GM18858 (cell line): Measurements from ENCODE around the gene MED13L.

ENCODE experiments used
- ATAC-seq: cut with Tn5 transposase; IDR thresholded peaks from one replicate; pipeline ENCODE4 v1.9.1; 2021; ENCODE audit not compliant: unreplicated experiment

MED13L gene

DNA sequence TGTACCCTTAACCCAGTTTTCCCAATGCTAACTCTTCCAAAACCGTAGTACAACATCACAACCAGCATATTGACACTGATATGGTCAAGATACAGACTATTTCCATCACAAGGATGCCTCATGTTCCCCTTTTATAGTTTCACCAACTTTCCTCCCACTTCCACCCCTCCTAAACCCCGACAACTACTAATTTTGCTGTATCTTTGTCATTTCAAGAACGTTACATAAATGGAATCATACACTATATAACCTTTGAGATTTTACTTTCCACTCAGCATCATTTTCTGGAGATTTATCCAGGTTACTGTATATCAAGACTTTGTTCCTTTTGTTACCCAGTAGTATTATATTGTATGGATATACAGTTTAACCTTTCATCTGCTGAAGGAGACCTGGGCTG is 88.9 kb downstream of the MED13L start:
- no peak for ATAC-seq

DNA sequence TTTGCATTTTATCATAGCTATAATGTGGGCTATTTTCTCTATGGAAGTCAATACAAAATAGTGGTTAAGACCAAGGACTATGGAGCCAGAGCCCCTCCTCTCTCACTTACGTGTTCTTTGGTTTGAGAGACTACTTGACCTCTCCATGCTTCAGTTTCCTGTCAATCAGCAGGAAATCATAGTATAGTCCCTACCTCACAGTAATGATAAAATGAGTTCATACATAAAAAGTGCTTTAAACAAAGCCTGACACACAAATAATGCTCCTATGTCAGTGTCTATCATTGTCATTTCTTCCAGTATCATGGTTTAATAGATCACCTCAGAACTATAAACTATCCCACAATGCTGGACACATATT is 90.4 kb downstream of the MED13L start:
- ATAC-seq: no peak

DNA sequence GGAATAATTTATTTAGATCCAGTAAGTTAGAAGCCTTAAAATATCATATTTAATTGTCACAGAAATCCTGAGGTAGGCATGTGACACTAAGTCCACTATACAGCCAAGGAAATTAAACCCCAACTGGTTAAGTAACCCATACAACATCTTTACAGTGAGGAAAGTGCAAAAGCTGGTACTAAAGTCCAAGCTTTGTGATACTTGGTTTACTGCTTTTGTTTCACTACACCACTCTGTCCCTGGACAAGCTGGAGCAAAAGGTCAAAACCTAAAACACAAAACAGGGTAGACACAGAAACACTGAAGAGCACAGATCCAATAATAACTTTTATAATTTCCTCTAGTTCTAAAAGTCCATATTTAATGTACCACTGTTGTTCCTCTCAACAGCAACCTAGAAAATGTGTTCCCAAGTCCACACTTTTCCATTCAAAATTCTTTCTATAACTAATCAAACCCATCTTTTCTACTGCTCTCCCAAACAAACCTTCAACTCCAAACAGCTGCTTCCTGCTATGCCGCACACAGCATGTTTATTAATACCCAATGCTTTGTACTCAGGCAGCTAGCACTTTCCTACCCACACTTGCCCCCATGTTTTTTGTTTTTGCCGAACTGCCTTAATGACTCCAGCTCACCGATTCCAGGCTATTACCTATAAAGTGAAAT is 90.9 kb downstream of the MED13L start:
- no peak for ATAC-seq

DNA sequence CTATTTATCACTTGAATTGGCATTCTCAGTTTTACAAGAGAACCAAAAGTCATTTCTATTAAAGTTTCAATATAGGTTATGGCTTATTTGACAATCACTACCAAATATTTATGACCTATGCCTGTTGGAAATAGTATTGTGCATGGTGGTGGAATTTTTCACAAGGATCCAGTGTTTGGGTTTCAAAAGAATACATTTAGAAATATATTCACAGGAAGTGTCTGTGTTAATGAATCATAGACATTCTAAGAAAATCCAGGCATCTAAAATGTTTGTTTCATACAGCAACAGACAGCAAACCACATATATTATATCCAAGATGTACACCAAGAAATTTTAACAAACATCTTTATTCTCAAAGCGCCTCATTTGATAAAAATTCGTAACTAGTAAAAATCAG is 92.7 kb downstream of the MED13L start:
- ATAC-seq: no peak

DNA sequence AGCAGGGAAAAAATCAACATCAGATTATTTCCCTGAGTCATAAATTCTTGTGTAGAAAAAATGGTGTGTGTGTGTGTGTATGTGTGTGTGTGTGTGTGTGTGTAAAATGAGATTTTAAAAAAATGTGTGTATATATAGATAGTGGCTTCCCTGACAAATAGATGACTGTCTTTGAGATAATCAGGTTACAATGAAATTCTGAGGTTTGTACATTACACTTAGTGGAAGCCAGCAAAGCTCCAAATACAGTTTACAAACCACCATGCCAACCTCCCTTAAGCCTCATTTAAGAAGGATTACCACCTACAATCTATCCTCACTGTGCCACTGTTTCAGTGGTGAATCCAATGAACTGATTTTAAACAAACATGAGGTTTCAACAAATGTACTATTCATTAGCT is 93.8 kb downstream of the MED13L start:
- ATAC-seq: no peak

DNA sequence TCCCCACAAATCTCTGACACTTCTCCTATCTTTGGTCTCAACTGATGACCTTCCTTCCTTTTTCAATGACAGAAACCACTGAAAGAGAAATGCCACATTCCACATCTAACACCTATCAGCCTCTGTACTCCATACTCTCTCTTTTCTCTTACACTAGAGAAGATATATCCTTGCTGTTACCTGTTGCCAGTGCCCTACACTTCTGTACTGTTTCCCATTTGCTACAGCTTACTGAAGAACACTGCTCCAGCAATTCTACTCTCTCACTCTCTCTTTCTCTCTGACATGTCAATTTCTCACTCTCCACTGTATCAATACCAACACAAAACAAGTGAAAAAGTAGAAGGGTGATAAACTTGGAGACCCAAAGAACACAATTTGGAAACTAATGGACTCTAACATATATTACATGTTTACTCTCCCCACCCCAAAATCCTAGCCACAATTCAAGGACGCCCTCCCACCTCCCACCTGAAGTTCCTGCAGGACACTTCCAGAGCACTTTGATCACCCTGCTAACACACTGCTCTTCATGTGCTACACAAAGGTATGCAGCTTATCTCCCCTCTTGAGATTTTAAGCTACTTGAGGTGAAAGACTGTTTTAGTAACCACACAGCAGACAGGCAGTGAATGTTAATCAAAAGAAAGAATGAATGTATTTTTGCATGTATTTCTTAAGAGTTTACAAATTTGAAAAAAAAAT is 95.0 kb downstream of the MED13L start:
- no peak for ATAC-seq

DNA sequence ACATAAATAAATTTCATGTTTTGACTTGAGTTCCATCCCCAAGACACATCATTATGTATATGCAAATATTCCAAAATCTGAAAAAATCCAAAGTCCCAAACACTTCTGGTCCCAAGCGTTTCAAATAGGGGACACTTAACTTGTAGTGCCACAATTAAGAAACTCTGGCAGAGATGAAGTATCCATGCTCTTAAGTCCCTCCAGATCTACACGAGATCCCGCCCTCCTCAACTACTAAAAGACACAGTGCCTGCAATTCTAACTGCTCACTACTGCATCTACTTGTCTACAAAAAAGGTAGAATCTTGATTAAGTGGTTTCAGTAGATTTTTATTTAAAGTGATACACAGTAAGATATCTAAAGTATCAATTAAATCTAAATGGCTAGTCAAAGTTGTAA is 97.0 kb downstream of the MED13L start:
- no peak for ATAC-seq

DNA sequence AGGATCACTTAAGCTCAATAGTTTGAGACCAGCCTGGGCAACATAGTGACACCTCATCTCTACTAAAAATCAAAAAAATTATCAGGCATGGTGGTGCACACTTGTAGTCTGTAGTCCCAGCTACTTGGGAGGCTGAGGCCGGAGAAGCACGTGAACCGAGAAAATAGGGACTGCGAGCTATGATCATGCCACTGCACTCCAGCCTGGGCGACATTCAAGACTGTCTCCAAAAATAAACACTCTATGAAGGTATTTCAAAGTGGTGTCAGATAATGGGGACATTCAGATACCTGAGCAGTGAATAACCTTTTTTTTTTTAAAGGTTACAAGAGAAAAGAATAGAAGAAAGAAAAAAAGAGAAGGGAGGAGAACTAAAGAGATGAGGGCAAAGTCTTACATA is 98.1 kb downstream of the MED13L start:
- no peak for ATAC-seq

DNA sequence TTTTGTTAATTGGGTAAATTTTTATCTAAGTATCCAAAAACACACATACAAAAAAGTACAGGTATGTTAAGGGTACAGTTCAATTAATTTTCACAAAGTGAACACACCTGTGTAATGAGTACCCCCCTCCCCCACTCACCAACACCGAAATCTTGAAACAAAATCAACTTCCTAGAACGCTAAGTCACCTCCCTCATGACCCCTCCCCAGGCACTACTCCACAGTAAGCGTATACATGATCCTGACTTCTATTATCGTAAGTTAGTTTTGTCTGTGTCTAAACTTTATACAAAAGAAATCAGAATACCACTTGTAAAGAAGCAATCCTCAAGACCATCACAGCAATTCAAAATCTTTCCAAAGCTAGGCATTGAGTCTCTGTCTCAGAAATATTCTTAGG is 100.5 kb downstream of the MED13L start:
- ATAC-seq: no peak

DNA sequence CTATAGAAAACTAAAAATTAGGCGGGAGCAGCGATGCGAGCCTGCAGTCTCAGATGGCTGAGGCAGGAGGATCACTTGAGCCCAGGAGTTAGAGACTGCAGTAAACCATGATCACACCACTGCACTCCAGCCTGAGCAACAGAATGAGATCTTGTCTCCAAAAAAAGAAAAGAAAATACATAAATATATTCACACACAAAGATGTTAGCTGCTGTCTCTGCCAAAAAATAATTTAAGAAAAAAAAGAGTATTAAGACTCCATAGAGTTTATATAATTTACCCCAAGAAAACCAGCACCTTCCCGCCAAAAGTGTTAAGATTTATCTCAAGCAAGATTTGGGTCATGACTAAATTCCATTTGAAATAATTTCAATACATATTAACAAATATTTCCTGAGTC is 102.6 kb downstream of the MED13L start:
- no peak for ATAC-seq

DNA sequence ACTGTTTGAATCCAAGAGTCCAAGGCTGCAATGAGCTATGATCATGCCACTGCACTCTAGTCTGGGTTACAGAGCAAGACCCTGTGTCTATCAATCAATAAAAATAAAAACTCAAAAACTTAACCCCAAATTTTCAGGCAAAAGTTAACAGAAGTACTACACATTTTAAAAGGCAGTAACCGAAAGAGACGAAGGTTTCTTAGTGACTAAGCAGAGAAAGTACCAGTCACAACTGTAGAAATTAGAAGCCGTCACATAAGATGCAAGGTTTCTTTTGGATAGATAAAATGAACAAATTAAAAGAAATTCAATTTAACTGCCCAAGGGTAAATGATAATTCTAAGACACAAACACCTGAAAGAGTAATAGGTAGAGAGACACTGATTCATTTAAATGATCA is 103.5 kb downstream of the MED13L start:
- no peak for ATAC-seq

DNA sequence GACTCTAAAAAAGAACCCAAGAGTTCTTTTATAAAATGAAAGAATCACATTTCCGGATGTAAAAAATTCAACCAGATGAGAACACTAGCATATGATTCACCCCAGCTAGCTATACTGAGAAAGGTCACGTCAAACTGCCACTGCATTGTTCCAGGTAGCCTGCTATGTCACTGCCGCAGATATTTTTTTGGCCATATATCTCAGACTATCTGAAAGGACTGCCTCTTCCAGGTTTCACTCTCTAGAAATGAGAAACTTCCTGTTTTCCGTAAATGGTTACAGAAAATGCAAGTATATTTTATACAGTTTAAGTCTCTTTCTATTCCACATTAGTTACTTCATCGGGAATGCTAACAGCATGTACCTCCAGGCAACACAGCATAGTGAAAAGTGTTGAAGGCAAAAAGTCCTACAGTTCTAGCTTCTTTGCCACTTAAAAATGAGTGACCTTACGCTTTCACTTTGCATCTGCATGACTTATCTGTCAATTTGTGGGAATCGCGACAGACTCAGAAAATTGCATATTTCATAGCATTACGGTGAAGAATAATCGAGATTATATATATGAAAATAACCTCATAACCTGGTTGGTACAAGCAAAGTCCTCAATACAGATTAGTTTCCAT is 105.2 kb downstream of the MED13L start:
- ATAC-seq: peak; percentile 55

DNA sequence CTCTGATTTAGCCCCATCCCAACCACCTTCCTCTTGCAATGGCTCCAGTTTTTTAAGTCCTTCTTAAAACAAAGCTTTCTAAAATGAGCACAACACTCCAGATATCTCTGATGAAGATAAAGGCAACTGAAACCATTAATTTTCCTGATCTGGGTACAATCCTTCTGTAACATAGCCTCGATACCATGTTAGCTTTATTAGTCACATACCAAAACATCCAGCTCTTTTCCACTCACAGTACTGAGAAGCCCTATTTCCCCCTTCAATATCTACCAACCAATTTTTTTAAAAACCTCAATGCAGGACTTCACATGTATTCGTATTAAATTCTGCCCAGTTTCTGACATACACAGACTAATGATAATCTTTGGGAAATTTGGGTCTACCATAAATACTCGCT is 105.9 kb downstream of the MED13L start:
- ATAC-seq: no peak

DNA sequence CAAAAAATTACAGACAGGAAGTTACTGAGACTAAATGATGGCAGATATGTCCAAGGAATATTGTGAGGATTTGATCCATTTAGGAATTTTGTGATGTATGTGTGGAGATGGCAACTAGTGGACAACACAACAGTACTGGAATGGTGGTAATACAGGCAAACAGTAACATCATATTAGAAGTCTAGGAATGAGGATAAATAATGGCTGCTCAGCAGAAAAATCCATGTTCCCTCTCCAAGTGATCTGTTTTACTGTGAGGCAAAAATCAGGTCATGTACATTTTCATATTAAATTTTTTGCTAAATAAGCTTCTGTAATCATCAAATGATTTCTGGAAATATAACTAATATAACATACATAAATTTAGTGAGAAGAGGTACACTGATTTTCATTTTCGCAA is 108.4 kb downstream of the MED13L start:
- no peak for ATAC-seq

DNA sequence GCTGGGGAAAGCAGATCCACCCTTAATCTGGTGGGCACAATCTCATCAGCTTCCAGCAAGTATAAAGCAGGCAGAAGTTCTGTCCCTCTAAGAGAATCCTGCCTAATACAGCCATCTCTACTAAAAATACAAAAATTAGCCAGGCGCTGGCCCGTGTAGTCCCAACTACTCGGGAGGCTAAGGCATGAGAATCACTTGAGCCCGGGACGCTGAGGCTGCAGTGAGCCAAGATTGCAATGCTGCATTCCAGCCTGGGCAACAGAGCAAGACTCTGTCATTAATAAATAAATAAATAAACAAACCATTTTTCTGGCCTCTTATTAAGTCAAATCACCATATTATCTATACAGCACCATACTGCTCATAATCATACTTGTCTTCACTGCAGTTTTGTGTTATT is 111.2 kb downstream of the MED13L start:
- no peak for ATAC-seq

DNA sequence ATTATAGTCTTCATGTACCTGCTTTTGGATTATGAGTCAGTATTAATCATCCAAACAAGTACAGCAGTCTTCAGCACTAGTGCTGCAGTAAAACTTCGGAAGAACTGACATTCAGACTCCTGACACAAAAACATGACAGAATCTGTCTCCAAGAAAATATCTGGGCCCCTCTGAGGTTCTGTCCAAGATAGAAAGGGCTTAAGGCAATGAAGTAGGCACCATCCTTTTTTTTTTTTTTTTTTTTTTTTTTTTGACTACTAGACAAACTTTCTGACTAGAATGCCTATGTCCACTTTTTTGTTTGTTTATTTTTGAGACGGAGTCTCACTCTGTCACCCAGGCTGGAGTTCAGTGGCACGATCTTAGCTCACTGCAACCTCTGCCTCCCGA is 112.5 kb downstream of the MED13L start:
- no peak for ATAC-seq

DNA sequence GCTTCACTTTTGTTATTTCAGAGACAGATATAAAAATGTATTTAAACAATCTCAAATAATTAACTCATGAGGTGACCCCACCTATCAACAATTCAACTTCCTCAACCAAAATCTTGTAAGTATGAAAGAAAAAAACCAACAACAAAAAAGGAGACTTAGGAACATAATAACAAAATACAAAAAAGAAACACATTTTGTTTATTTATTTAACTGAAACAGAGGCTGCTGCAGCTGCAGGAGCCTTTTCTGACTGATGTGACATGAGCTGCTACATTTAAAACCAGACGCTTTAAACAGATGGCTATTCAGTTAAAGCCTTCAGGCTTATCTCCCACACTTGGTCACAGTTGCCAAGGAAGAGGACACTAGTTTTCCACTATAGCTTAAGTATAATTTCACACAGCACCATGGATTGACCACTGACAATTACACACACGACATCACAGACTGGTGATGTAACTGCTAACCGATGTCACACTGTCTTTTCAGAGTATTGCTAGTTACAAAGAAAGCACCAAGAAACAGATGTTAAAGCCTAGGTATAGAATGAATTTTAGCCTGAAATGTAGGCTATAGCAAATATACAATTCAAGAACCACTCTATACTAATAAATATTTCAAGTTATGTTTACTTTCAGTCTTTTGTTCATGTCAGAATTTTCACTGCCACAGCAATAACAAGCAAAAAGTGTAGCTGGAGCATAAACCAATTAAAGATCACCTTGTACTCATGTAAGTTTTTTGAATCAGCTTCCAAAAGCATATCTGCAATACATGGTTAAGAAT is 113.0 kb downstream of the MED13L start:
- ATAC-seq: no peak

DNA sequence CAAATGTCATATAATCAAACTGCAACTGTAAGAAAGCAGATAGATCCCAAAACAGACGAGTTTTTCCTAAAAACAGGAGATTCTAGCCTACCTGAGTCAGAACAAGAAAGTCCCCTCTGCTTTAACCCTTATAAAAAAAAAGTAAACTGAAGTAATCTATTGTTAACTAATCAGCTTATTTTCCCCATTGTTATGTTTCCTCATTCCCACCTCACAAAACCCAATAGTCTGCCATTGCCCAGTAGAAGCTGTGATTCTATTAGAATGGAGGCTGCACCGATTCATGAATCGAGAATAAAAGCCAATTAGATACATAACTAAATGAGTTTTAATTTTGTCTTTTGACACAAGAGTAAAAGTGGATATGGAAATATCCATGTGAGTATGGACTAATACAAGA is 115.4 kb downstream of the MED13L start:
- ATAC-seq: no peak

DNA sequence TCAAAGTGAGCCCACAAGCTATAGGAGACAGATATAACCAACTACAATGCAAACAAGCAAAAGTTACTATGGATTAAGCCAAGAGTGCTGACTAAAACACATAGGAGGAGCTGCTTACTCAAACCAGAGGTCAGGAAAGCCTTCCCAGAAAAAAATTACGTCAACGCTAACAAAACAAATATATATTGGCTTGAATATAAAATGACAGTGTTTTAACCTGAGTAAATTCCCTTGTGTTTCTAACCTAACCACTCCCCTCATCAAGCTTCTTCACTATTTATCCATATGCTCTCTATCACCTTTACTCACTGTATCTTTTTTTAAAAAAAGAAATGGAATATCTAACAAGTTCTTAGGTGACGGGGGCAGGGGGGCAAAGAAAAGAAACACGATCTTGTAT is 115.9 kb downstream of the MED13L start:
- ATAC-seq: no peak

DNA sequence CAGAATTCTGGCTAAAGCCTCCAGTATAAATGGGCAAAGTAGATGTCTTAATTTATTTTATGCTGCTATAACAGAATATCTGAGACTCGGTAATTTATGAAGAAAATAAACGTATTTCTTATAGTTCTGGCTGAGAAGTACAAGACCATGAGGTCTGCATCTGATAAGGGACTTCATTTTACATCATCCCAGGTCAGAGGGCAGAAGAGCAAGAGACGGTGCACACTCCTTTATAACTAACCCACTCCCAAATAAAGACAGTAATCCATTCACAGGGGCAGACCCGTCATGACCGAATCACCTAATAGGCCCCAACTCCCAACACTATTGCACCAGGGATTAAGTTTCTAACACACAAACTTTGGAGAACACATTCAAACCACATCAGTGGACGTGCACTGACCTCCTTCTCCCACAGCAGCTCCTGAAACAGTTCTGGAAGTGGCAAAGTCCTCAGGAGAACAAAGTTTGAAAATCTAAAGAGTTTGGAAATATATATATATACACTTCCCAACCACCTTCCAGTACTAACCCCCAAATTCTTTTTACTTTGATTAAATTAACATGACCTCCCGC is 116.5 kb downstream of the MED13L start:
- ATAC-seq: no peak

DNA sequence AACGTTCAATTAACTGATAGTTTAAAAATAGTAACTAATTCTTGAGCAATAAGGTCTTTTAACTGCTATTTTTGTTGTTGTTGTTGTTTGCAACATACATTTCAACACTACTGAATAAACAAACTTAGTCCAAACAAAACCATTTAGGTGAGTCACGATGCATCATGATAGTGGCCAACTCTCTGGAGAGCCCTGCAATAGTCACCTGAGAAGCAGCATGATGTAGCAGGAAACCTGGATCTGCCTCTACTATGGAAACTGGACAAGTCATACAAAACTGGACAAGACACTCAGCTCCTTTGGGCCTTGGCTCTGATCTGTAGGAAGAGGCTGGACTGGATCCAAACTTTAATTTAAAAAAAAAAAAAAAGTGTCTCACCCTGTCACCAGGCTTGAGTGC is 117.3 kb downstream of the MED13L start:
- ATAC-seq: no peak
